DND-41 (cell line): ENCODE data around the gene S100Z.

Experiments
- EZH2 ChIP-seq: IDR thresholded peaks from 3 replicates; pipeline ENCODE4 v1.6.1; 2012; ENCODE audit warnings: borderline replicate concordance, low read depth, mild to moderate bottlenecking, moderate library complexity, low read length, inconsistent platforms; ENCODE audit not compliant: severe bottlenecking
- TF ChIP-seq, protein P1 (sequence below): IDR thresholded peaks from 2 replicates; pipeline ENCODE4 v1.5.1; 2012; ENCODE audit warnings: borderline replicate concordance, low read length, moderate library complexity, mild to moderate bottlenecking; ENCODE audit not compliant: poor library complexity, severe bottlenecking; ENCODE audit errors: extremely low read depth

DNA sequence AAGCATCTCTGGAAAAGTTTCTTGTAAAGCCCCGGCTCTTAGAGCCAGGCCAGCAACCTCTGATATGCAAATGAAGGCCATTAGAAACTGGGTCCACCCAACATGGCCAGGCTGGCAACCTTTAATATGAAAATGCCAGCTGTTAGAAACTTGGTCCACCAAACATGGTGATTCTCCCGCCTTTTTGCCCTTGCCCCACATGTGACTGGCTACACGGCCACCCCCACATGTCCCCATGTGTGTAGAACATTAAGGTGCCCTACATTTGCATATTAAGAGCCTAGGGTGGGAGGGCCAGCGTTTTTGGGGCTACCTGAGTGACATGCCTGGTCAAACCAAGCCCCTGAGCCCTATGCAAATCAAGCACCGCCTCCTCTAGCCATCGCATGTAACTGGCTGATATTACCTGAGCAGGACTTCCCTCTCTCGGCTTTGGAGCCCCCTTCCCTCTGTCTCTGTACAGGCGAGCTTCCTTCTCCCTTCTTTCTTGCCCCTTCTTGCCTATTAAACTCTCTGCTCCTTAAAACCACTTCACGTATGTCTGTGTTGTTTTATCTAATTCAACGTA lies 39.0 kb downstream of the S100Z start:
- TF ChIP-seq, protein P1, sequence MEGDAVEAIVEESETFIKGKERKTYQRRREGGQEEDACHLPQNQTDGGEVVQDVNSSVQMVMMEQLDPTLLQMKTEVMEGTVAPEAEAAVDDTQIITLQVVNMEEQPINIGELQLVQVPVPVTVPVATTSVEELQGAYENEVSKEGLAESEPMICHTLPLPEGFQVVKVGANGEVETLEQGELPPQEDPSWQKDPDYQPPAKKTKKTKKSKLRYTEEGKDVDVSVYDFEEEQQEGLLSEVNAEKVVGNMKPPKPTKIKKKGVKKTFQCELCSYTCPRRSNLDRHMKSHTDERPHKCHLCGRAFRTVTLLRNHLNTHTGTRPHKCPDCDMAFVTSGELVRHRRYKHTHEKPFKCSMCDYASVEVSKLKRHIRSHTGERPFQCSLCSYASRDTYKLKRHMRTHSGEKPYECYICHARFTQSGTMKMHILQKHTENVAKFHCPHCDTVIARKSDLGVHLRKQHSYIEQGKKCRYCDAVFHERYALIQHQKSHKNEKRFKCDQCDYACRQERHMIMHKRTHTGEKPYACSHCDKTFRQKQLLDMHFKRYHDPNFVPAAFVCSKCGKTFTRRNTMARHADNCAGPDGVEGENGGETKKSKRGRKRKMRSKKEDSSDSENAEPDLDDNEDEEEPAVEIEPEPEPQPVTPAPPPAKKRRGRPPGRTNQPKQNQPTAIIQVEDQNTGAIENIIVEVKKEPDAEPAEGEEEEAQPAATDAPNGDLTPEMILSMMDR = no peak
- no peak for TF ChIP-seq EZH2
